OCI-LY7 (cell line): Measurements from ENCODE around the gene AMPD2. TPM values are rescaled to one million over a fixed set of nuclear protein-coding genes. Genes with fewer than 3 reads are reported as not detected.

Experiments
- BruUV-seq: library from RNA; stranded (reverse); fragments of 400-500 nt; replicated peaks from 2 replicates; lab custom pipeline; 2021; lab: Mats Ljungman, UMichigan
- CTCF ChIA-PET: fragments of 300-600 bp; sonication (Branson Sonifier 250); formaldehyde crosslinking; loops from one replicate; lab custom pipeline; 2022; ENCODE audit warnings: antibody characterized with exemption; ENCODE audit not compliant: unreplicated experiment; lab: Charles Lee
- POLR2A ChIA-PET: fragments of 300-600 bp; sonication (Branson Sonifier 250); formaldehyde crosslinking; loops from one replicate; lab custom pipeline; 2022; ENCODE audit warnings: antibody characterized with exemption; lab: Charles Lee
- DNase-seq: peaks from one replicate; pipeline ENCODE4 v3.0.0-alpha.2; 2015; ENCODE audit warnings: low spot score
- H2AFZ ChIP-seq: fragments of 200-600 bp; sonication (generic), shearing (Covaris generic); 2 replicates; pipeline ENCODE4 v1.6.1; 2014; ENCODE audit warnings: mild to moderate bottlenecking, antibody characterized with exemption, low read length, moderate library complexity
- H3K27ac ChIP-seq: fragments of 200-600 bp; sonication (generic); 2 replicates; pipeline ENCODE4 v1.5.1; 2014; ENCODE audit warnings: mixed run types, low read depth, mild to moderate bottlenecking, moderate library complexity, low read length, inconsistent platforms; ENCODE audit not compliant: poor library complexity, severe bottlenecking
- H3K36me3 ChIP-seq: fragments of 200-600 bp; sonication (generic); 2 replicates; pipeline ENCODE4 v1.6.1; 2014; ENCODE audit warnings: mild to moderate bottlenecking, antibody characterized with exemption, low read length, moderate library complexity, mixed read lengths; ENCODE audit not compliant: insufficient read depth
- H3K4me1 ChIP-seq: fragments of 200-600 bp; sonication (generic); 2 replicates; pipeline ENCODE4 v1.5.1; 2014; ENCODE audit warnings: mild to moderate bottlenecking, low read length; ENCODE audit not compliant: insufficient read depth, poor library complexity, severe bottlenecking
- H3K4me2 ChIP-seq: fragments of 200-600 bp; sonication (generic); 2 replicates; pipeline ENCODE4 v1.6.1; 2014; ENCODE audit warnings: mild to moderate bottlenecking, low read length
- H3K4me3 ChIP-seq: fragments of 200-600 bp; sonication (generic); 2 replicates; pipeline ENCODE4 v1.5.1; 2014; ENCODE audit warnings: mild to moderate bottlenecking, low read depth, low read length; ENCODE audit not compliant: poor library complexity, severe bottlenecking
- H3K79me2 ChIP-seq: fragments of 200-600 bp; sonication (generic); 2 replicates; pipeline ENCODE4 v1.6.1; 2016; ENCODE audit warnings: low read depth, mild to moderate bottlenecking, low read length, moderate library complexity, mixed read lengths; ENCODE audit not compliant: insufficient read depth
- H3K9me2 ChIP-seq: fragments of 200-600 bp; sonication (generic); 2 replicates; pipeline ENCODE4 v1.6.1; 2016; ENCODE audit warnings: mild to moderate bottlenecking, low read length, mixed read lengths; ENCODE audit not compliant: insufficient read depth
- H3K9me3 ChIP-seq: fragments of 200-600 bp; sonication (generic); 2 replicates; pipeline ENCODE4 v1.6.1; 2014; ENCODE audit warnings: mild to moderate bottlenecking, mixed run types, low read length, mixed read lengths
- H4K20me1 ChIP-seq: fragments of 200-600 bp; sonication (generic); 2 replicates; pipeline ENCODE4 v1.6.1; 2014; ENCODE audit warnings: mild to moderate bottlenecking, antibody characterized with exemption, low read length, moderate library complexity, mixed read lengths; ENCODE audit not compliant: insufficient read depth
- EZH2phosphoT487 ChIP-seq: fragments of 200-600 bp; sonication (generic); IDR thresholded peaks from 2 replicates; pipeline ENCODE4 v1.6.1; 2018; ENCODE audit warnings: low read depth, borderline replicate concordance, mild to moderate bottlenecking, mixed run types, antibody characterized with exemption, low read length, moderate library complexity, mixed read lengths
- intact Hi-C: fragments of 100-400 bp; cut with micrococcal nuclease; formaldehyde crosslinking; loops from one replicate; pipeline ENCODE4 v1.10.0; 2022; ENCODE audit not compliant: unreplicated experiment
- total RNA-seq, 2 experiments: library from RNA; depleted of rRNA in 1 of 2; stranded (reverse); fragments of >200 nt in 1 of 2; shearing (Covaris generic) in 1 of 2; gene quantifications; 2 replicates each; pipeline ENCODE4 v1.2.3, GENCODE V29; 2014 to 2022
- TF ChIP-seq, protein P1 (sequence below): fragments of 200-600 bp; sonication (generic); conservative IDR thresholded peaks from 2 replicates; pipeline ENCODE4 v1.5.1; 2014; ENCODE audit warnings: mild to moderate bottlenecking, antibody characterized with exemption, low read length, moderate library complexity, mixed read lengths

The AMPD2 gene
- total RNA-seq, 2 experiments from 2014 or later: 51.8 to 66.2 TPM

DNA sequence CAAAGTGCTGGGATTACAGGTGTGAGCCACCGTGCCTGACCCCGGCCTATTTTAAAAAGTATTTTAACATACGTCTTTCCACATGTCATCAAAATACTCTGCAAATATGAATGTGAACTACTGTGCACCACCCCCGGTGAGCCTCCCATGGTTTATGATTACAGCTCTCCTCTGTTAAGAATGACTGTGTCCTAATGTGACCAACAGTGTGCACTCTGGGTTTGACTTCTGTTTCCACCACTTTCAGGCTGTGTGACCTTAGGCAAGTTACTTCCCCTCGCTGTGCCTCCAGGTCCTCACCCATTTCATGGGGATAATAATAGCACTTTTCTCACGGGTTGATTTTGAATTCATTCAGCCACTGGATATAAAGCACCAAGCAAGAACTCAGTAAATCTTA lies 14.7 kb downstream of the AMPD2 start:
- no peak for TF ChIP-seq EZH2phosphoT487
- TF ChIP-seq, protein P1, sequence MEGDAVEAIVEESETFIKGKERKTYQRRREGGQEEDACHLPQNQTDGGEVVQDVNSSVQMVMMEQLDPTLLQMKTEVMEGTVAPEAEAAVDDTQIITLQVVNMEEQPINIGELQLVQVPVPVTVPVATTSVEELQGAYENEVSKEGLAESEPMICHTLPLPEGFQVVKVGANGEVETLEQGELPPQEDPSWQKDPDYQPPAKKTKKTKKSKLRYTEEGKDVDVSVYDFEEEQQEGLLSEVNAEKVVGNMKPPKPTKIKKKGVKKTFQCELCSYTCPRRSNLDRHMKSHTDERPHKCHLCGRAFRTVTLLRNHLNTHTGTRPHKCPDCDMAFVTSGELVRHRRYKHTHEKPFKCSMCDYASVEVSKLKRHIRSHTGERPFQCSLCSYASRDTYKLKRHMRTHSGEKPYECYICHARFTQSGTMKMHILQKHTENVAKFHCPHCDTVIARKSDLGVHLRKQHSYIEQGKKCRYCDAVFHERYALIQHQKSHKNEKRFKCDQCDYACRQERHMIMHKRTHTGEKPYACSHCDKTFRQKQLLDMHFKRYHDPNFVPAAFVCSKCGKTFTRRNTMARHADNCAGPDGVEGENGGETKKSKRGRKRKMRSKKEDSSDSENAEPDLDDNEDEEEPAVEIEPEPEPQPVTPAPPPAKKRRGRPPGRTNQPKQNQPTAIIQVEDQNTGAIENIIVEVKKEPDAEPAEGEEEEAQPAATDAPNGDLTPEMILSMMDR: no peak
- Histone ChIP-seq H3K4me3 (no peak overlapping the region), H3K27ac (no peak overlapping the region), H2AFZ (no peak overlapping the region), H3K36me3 (peaks cover 21% of the 10 kb centered on the region), H3K9me2 (no peaks in the 10 kb centered on the region), H3K4me1 (peaks cover 15% of the 10 kb centered on the region), H3K4me2 (no peak overlapping the region), H3K79me2 (no peaks in the 10 kb centered on the region), H3K9me3 (no peaks in the 10 kb centered on the region), H4K20me1 (no peaks in the 10 kb centered on the region)
- POLR2A ChIA-PET: interaction anchor here (0.6 kb wide), 1 partner anchor 84 kb away, joined by 3 read pairs; no protein-coding TSS in a partner anchor
- CTCF ChIA-PET: no interaction called here
- no TSS peak for BruUV-seq
- DNase-seq: no peak
- intact Hi-C loops: no loop called here

DNA sequence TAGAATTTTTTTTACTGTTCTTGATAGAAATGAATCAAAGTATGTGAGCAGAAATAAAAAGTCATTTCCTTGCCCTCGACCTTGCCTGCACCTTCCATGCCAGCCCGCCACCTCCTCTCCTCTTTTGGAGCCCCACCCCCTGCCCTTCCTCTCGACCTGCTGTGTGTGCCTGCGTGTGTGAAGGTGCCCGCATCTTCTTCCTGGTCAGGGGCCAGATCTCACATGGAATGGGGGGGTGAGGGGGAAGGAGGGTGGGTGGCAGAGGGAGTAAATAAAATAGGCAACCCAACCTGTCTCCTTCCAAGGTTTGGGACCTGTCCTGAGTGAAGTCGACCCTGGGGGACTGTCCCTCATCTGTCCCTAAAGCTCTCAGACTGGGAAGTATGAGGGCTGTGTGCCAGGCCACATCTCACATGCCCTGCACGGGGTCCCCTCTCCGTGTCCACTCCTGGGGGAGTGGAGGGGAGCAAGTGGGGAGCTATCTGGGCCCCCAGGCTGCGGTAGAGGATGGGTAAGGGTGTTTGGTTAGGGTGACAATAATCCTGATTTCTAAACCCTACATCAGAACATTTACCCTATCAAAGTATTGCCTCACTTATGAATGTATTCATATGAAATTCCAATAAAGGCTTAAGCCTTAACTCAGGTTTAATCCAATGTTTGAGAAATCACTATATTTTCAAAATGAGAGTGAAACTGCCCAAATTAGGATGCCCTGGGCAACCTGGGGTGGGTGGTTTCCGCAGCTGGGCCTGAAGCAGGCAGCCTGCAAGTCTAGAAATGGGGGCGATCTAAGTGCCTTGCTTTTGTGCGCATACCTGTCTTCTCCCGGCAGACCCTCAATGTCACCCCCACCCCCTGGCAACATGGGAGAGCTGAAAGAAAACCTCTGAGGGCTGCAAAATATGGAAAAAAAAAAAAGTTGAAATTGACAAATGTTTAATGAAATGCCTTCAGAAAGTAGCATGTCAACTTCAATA lies 15.4 kb downstream of the AMPD2 start:
- Histone ChIP-seq H4K20me1 (no peaks in the 10 kb centered on the region), H3K36me3 (peaks cover 13% of the 10 kb centered on the region), H3K4me2 (0 out of 2 replicates have a peak overlapping the region, but pooled peaks have one; percentile 13), H3K4me3 (no peak overlapping the region), H3K4me1 (peaks cover 15% of the 10 kb centered on the region), H3K9me2 (no peaks in the 10 kb centered on the region), H3K9me3 (no peaks in the 10 kb centered on the region), H3K79me2 (no peaks in the 10 kb centered on the region), H2AFZ (no peak overlapping the region), H3K27ac (no peak overlapping the region)
- intact Hi-C loops: no loop called here
- TF ChIP-seq, protein P1: no peak
- no peak for TF ChIP-seq EZH2phosphoT487
- ChIA-PET POLR2A (interaction anchor here (0.5 to 0.7 kb wide), 2 partner anchors 178 to 1157 kb away, joined by 3 read pairs; no protein-coding TSS in a partner anchor), CTCF (no interaction called here)
- DNase-seq: no peak
- BruUV-seq: no TSS peak

DNA sequence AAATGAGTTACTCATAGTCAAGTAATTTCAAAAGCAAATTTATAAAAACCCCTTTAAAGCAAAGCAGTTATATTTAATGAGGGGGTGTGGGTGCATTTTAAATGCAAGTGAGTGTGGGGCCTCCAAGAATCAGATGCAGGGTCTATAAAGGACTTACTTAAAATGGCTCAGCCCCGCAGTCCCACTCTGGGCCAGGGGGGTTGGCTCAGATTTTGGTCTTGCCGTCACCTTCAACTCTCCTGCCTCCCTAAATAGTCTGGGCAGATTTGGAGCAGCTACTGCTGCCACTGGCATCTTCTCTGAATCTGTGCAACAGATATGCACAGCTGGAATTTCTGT lies 16.2 kb downstream of the AMPD2 start:
- BruUV-seq: no TSS peak
- Histone ChIP-seq H3K27ac (no peak overlapping the region), H3K4me2 (no peak overlapping the region), H3K36me3 (peaks cover 8% of the 10 kb centered on the region), H3K79me2 (no peaks in the 10 kb centered on the region), H4K20me1 (no peaks in the 10 kb centered on the region), H3K4me1 (peaks cover 15% of the 10 kb centered on the region), H3K4me3 (no peak overlapping the region), H3K9me3 (no peaks in the 10 kb centered on the region), H3K9me2 (no peaks in the 10 kb centered on the region), H2AFZ (no peak overlapping the region)
- DNase-seq: no peak
- TF ChIP-seq, protein P1: no peak
- no peak for TF ChIP-seq EZH2phosphoT487
- ChIA-PET POLR2A (no interaction called here), CTCF (no interaction called here)
- intact Hi-C loops: no loop called here
